ENCODE measurements around the gene LRRTM4.
"Not testable (repeated sequence)": the region's sequence is repeated elsewhere in the genome, so short reads cannot be mapped to it uniquely, and the experiment has no call there.

LRRTM4 gene

DNA sequence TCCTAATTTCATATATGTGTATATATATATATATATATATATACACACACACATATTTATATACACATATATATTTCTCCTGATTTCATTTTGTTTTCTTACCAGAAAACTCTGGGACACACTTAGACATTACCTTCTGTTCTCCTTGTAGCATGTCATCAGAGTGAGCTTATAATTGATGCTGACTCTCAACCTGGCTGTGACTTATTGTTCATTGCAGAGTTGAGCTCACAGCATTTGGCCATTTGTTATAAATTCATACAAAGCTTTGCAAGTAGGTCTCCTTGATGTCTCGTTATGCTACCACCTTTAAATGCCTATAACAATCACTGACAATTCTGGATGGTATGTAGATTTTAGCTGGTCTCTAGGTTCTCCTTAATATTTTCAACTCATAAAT is 314.8 kb downstream of the LRRTM4 start:
- Histone ChIP-seq H3K4me1 (ENCODE audit: insufficient read depth, low read length) (no peaks in the 10 kb centered on the region), H3K4me3 (ENCODE audit: low read depth in 1 of 2, low read length in 2 of 2) (no peak overlapping the region), H3K36me3 (ENCODE audit: insufficient read depth, low read length) (no peaks in the 10 kb centered on the region), H3K27ac (ENCODE audit: low read depth, low read length) (no peak overlapping the region), H3K9me3 (ENCODE audit: low read length) (no peaks in the 10 kb centered on the region), H3K9ac (ENCODE audit: low read length) (no peak overlapping the region), H3K27me3 (ENCODE audit: control insufficient read depth in 1 of 2, insufficient read depth in 2 of 2, low read length in 2 of 2) (no peaks in the 10 kb centered on the region)

GRCh38 chr2:77201755-77202154 is 320.4 kb downstream of the LRRTM4 start:
- H3K27ac ChIP-seq (ENCODE audit: low read depth, low read length): no peak overlapping the region
- H3K4me3 ChIP-seq (ENCODE audit: low read depth in 1 of 2, low read length in 2 of 2): no peak overlapping the region
- no peaks in the 10 kb centered on the region for H3K27me3 ChIP-seq (ENCODE audit: control insufficient read depth in 1 of 2, insufficient read depth in 2 of 2, low read length in 2 of 2)
- H3K36me3 ChIP-seq (ENCODE audit: insufficient read depth, low read length): no peaks in the 10 kb centered on the region
- H3K9me3 ChIP-seq (ENCODE audit: low read length): no peaks in the 10 kb centered on the region
- no peaks in the 10 kb centered on the region for H3K4me1 ChIP-seq (ENCODE audit: insufficient read depth, low read length)
- H3K9ac ChIP-seq (ENCODE audit: low read length): no peak overlapping the region

GRCh38 chr2:77199411-77199810 is 322.8 kb downstream of the LRRTM4 start:
- H3K9me3 ChIP-seq (ENCODE audit: low read length): no peaks in the 10 kb centered on the region
- no peaks in the 10 kb centered on the region for H3K36me3 ChIP-seq (ENCODE audit: insufficient read depth, low read length)
- H3K4me3 ChIP-seq (ENCODE audit: low read depth in 1 of 2, low read length in 2 of 2): no peak overlapping the region
- no peak overlapping the region for H3K27ac ChIP-seq (ENCODE audit: low read depth, low read length)
- H3K4me1 ChIP-seq (ENCODE audit: insufficient read depth, low read length): no peaks in the 10 kb centered on the region
- H3K27me3 ChIP-seq (ENCODE audit: control insufficient read depth in 1 of 2, insufficient read depth in 2 of 2, low read length in 2 of 2): no peaks in the 10 kb centered on the region
- H3K9ac ChIP-seq (ENCODE audit: low read length): no peak overlapping the region

DNA sequence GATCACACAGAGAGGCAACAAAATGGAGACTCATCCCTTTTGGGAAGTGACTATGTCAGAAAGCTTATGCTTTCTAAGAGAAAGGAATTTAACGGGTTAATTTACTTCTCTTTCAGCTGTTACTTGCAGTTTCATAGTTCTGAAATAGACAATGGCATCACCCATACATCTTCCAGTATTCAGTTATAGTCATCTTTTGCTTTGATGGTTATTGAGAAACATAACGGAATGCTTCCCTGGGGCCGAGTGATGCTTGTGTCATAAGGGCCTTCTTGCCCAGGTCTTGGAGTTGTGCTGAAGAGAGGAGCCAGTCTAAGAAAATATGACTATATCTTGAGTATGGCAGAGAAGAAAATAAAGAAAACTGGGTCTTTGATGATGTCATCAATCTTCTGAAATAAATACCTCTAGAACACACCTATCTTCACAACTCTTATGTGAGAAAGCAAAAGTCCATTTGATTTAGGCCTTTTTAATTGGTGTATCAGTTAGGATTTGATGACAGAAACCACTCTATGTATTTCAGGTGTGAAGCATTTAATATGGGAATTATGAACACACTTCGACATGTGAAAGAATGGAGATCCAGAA is 328.2 kb downstream of the LRRTM4 start:
- Histone ChIP-seq H3K27me3 (ENCODE audit: control insufficient read depth in 1 of 2, insufficient read depth in 2 of 2, low read length in 2 of 2) (no peaks in the 10 kb centered on the region), H3K9ac (ENCODE audit: low read length) (no peak overlapping the region), H3K36me3 (ENCODE audit: insufficient read depth, low read length) (no peaks in the 10 kb centered on the region), H3K27ac (ENCODE audit: low read depth, low read length) (no peak overlapping the region), H3K4me1 (ENCODE audit: insufficient read depth, low read length) (no peaks in the 10 kb centered on the region), H3K4me3 (ENCODE audit: low read depth in 1 of 2, low read length in 2 of 2) (no peak overlapping the region), H3K9me3 (ENCODE audit: low read length) (no peaks in the 10 kb centered on the region)

GRCh38 chr2:77192811-77193289 is 329.3 kb downstream of the LRRTM4 start:
- no peaks in the 10 kb centered on the region for H3K36me3 ChIP-seq (ENCODE audit: insufficient read depth, low read length)
- no peak overlapping the region for H3K27ac ChIP-seq (ENCODE audit: low read depth, low read length)
- H3K9me3 ChIP-seq (ENCODE audit: low read length): no peaks in the 10 kb centered on the region

GRCh38 chr2:77191665-77192064 is 330.5 kb downstream of the LRRTM4 start:
- Histone ChIP-seq H3K27me3 (ENCODE audit: control insufficient read depth in 1 of 2, insufficient read depth in 2 of 2, low read length in 2 of 2) (no peaks in the 10 kb centered on the region), H3K27ac (ENCODE audit: low read depth, low read length) (no peak overlapping the region), H3K36me3 (ENCODE audit: insufficient read depth, low read length) (no peaks in the 10 kb centered on the region)

More at GRCh38 chr2:77192811-77193289, 329.3 kb downstream of the LRRTM4 start:
- H3K4me1 ChIP-seq (ENCODE audit: insufficient read depth, low read length): no peaks in the 10 kb centered on the region
- no peak overlapping the region for H3K4me3 ChIP-seq (ENCODE audit: low read depth in 1 of 2, low read length in 2 of 2)
- H3K27me3 ChIP-seq (ENCODE audit: control insufficient read depth in 1 of 2, insufficient read depth in 2 of 2, low read length in 2 of 2): no peaks in the 10 kb centered on the region
- H3K9ac ChIP-seq (ENCODE audit: low read length): no peak overlapping the region

DNA sequence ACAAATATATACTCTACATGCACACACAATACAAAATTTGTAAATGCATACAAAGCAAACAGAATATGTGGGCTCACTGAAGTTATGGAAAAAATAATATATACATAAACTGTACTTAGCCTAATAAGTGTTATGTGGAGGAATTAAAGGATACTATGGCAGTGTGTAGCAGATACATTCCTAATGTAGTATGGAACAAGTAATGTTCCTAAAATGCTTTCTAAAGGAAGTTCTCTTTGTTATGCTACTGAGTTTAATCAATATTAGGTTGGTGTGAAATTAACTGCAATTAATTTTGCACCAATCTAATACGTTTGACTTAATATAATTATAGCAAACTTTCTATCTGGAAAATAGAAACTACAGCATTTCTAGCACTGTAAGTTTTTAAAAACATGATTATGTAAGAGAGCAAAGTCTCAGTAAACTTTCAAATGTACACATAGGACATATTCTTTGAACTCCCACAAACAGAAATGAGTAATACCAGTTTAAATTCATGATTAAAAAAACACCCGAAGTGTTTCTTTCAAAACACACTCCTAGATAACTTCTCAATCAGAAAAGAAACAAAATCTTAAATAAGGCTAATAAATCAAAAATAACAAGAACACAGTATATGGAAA is 331.3 kb downstream of the LRRTM4 start:
- no peaks in the 10 kb centered on the region for H3K27me3 ChIP-seq (ENCODE audit: control insufficient read depth in 1 of 2, insufficient read depth in 2 of 2, low read length in 2 of 2)
- no peaks in the 10 kb centered on the region for H3K4me1 ChIP-seq (ENCODE audit: insufficient read depth, low read length)
- H3K9ac ChIP-seq (ENCODE audit: low read length): no peak overlapping the region
- no peaks in the 10 kb centered on the region for H3K9me3 ChIP-seq (ENCODE audit: low read length)
- H3K36me3 ChIP-seq (ENCODE audit: insufficient read depth, low read length): no peaks in the 10 kb centered on the region
- H3K27ac ChIP-seq (ENCODE audit: low read depth, low read length): no peak overlapping the region
- H3K4me3 ChIP-seq (ENCODE audit: low read depth in 1 of 2, low read length in 2 of 2): no peak overlapping the region

More at GRCh38 chr2:77191665-77192064, 330.5 kb downstream of the LRRTM4 start:
- H3K9ac ChIP-seq (ENCODE audit: low read length): no peak overlapping the region
- H3K4me3 ChIP-seq (ENCODE audit: low read depth in 1 of 2, low read length in 2 of 2): no peak overlapping the region
- H3K4me1 ChIP-seq (ENCODE audit: insufficient read depth, low read length): no peaks in the 10 kb centered on the region
- H3K9me3 ChIP-seq (ENCODE audit: low read length): no peaks in the 10 kb centered on the region

GRCh38 chr2:77185052-77185451 is 337.1 kb downstream of the LRRTM4 start:
- no peaks in the 10 kb centered on the region for H3K36me3 ChIP-seq (ENCODE audit: insufficient read depth, low read length)
- H3K27me3 ChIP-seq (ENCODE audit: control insufficient read depth in 1 of 2, insufficient read depth in 2 of 2, low read length in 2 of 2): no peaks in the 10 kb centered on the region
- H3K4me1 ChIP-seq (ENCODE audit: insufficient read depth, low read length): no peaks in the 10 kb centered on the region
- no peak overlapping the region for H3K27ac ChIP-seq (ENCODE audit: low read depth, low read length)
- H3K9me3 ChIP-seq (ENCODE audit: low read length): no peaks in the 10 kb centered on the region
- no peak overlapping the region for H3K9ac ChIP-seq (ENCODE audit: low read length)
- no peak overlapping the region for H3K4me3 ChIP-seq (ENCODE audit: low read depth in 1 of 2, low read length in 2 of 2)

DNA sequence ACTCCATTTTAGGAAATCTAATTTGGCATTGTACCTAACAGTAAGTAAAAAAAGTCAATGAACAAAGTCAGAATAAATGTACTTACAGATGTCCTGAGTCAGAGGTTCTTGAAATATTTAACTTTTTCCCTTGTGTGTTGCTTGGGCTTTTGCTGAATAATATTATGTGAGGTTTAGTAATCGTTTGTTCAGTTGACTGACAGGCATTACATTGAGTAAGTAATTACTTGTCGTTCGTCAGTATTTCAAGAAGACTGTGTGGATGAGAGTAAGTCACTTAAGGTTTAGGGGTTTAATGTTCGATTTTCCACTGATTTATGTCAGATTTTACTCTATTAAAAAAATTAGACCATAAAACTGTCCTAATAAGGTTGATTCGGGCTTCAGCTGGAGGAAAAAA is 342.9 kb downstream of the LRRTM4 start:
- Histone ChIP-seq H3K4me1 (ENCODE audit: insufficient read depth, low read length) (no peaks in the 10 kb centered on the region), H3K36me3 (ENCODE audit: insufficient read depth, low read length) (no peaks in the 10 kb centered on the region), H3K9ac (ENCODE audit: low read length) (no peak overlapping the region), H3K27ac (ENCODE audit: low read depth, low read length) (no peak overlapping the region), H3K27me3 (ENCODE audit: control insufficient read depth in 1 of 2, insufficient read depth in 2 of 2, low read length in 2 of 2) (no peaks in the 10 kb centered on the region), H3K9me3 (ENCODE audit: low read length) (no peaks in the 10 kb centered on the region), H3K4me3 (ENCODE audit: low read depth in 1 of 2, low read length in 2 of 2) (no peak overlapping the region)

- not testable (repeated sequence) for H3K4me1 ChIP-seq (ENCODE audit: insufficient read depth, low read length); H3K27me3 ChIP-seq (ENCODE audit: control insufficient read depth in 1 of 2, insufficient read depth in 2 of 2, low read length in 2 of 2); H3K9ac ChIP-seq (ENCODE audit: low read length); H3K9me3 ChIP-seq (ENCODE audit: low read length); H3K4me3 ChIP-seq (ENCODE audit: low read depth in 1 of 2, low read length in 2 of 2); H3K27ac ChIP-seq (ENCODE audit: low read depth, low read length); H3K36me3 ChIP-seq (ENCODE audit: insufficient read depth, low read length)
Observed at GRCh38 chr2:77175266-77175780, 346.9 kb downstream of the LRRTM4 start.

DNA sequence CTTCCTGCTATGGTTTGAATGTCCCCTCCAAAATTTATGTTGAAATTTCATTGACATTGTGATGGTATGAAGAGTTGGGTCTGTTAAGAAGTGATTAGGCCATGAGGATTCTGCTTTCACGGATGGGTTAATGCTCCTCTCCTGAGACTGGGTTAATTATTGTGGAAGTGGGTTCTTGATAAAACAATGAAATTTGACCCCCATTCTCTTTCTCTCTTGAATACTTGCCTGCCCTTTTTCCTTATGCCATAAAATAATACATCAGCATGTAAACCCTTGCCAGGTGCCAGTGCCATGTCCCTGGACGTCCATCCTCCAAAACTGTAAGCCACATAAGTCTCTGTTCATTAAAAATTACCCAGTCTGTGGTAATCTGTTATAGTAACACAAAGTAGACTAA is 352.8 kb downstream of the LRRTM4 start:
- Histone ChIP-seq H3K27ac (ENCODE audit: low read depth, low read length) (no peak overlapping the region), H3K4me1 (ENCODE audit: insufficient read depth, low read length) (no peaks in the 10 kb centered on the region), H3K9ac (ENCODE audit: low read length) (no peak overlapping the region), H3K27me3 (ENCODE audit: control insufficient read depth in 1 of 2, insufficient read depth in 2 of 2, low read length in 2 of 2) (no peaks in the 10 kb centered on the region), H3K36me3 (ENCODE audit: insufficient read depth, low read length) (no peaks in the 10 kb centered on the region), H3K9me3 (ENCODE audit: low read length) (no peaks in the 10 kb centered on the region), H3K4me3 (ENCODE audit: low read depth in 1 of 2, low read length in 2 of 2) (no peak overlapping the region)

DNA sequence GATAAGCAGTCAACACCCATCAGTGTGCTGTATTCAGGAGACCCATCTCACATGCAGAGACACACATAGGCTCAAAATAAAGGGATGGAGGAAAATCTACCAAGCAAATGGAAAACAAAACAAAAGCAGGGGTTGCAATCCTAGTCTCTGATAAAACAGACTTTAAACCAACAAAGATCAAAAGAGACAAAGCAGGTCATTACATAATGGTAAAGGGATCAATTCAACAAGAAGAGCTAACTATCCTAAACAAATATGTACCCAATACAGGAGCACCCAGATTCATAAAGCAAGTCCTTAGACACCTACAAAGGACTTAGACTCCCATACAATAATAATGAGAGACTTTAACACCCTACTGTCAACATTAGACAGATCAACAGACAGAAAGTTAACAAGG is 358.2 kb downstream of the LRRTM4 start:
- H3K4me3 ChIP-seq (ENCODE audit: low read depth in 1 of 2, low read length in 2 of 2); H3K9me3 ChIP-seq (ENCODE audit: low read length); H3K27me3 ChIP-seq (ENCODE audit: control insufficient read depth in 1 of 2, insufficient read depth in 2 of 2, low read length in 2 of 2); H3K27ac ChIP-seq (ENCODE audit: low read depth, low read length); H3K9ac ChIP-seq (ENCODE audit: low read length); H3K36me3 ChIP-seq (ENCODE audit: insufficient read depth, low read length); H3K4me1 ChIP-seq (ENCODE audit: insufficient read depth, low read length): not testable (repeated sequence)
